MM.1S (cell line): ENCODE measurements around the gene CSF3R.
"Not testable (repeated sequence)": the region's sequence is repeated elsewhere in the genome, so short reads cannot be mapped to it uniquely, and the experiment has no call there.

Source experiments
- DNase-seq: peaks from one replicate; pipeline ENCODE4 v3.0.0-alpha.2; 2015
- H2AFZ ChIP-seq: fragments of 300-600 bp; sonication (generic); 2 replicates; pipeline ENCODE4 v1.6.0; 2016; ENCODE audit warnings: antibody characterized with exemption, low read length
- H3F3A ChIP-seq: fragments of 300-600 bp; sonication (generic); 2 replicates; pipeline ENCODE4 v1.6.1; 2016; ENCODE audit warnings: mild to moderate bottlenecking, antibody characterized with exemption, low read length, moderate library complexity, mixed read lengths; ENCODE audit not compliant: insufficient read depth
- H3K27ac ChIP-seq: fragments of 300-600 bp; sonication (generic); 2 replicates; pipeline ENCODE4 v1.5.1; 2016; ENCODE audit warnings: mild to moderate bottlenecking, low read length
- H3K27me3 ChIP-seq: fragments of 300-600 bp; sonication (generic); replicated peaks from 2 replicates; pipeline ENCODE4 v1.6.0; 2016; ENCODE audit warnings: low read length; ENCODE audit not compliant: insufficient read depth
- H3K36me3 ChIP-seq: fragments of 300-600 bp; sonication (generic); replicated peaks from 2 replicates; pipeline ENCODE4 v1.6.1; 2016; ENCODE audit warnings: mild to moderate bottlenecking, low read length, mixed read lengths; ENCODE audit not compliant: insufficient read depth
- H3K4me1 ChIP-seq: fragments of 300-600 bp; sonication (generic); 2 replicates; pipeline ENCODE4 v1.6.1; 2016; ENCODE audit warnings: low read length, mixed read lengths
- H3K4me2 ChIP-seq: fragments of 300-600 bp; sonication (generic); 2 replicates; pipeline ENCODE4 v1.6.0; 2016; ENCODE audit warnings: low read depth, low read length
- H3K4me3 ChIP-seq: fragments of 300-600 bp; sonication (generic); 2 replicates; pipeline ENCODE4 v1.5.1; 2016; ENCODE audit warnings: low read length, mixed read lengths
- H3K79me2 ChIP-seq: fragments of 300-600 bp; sonication (generic); 2 replicates; pipeline ENCODE4 v1.6.1; 2016; ENCODE audit warnings: mixed run types, low read length, mixed read lengths
- H3K9ac ChIP-seq: fragments of 300-600 bp; sonication (generic); 2 replicates; pipeline ENCODE4 v1.6.1; 2016; ENCODE audit warnings: low read length, mixed read lengths
- H3K9me2 ChIP-seq: fragments of 300-600 bp; sonication (generic); replicated peaks from 2 replicates; pipeline ENCODE4 v1.6.1; 2016; ENCODE audit warnings: mild to moderate bottlenecking, low read length, mixed read lengths; ENCODE audit not compliant: insufficient read depth
- H3K9me3 ChIP-seq: fragments of 300-600 bp; sonication (generic); replicated peaks from 2 replicates; pipeline ENCODE4 v1.6.1; 2016; ENCODE audit warnings: mild to moderate bottlenecking, low read length, mixed read lengths; ENCODE audit not compliant: insufficient read depth
- H4K20me1 ChIP-seq: fragments of 300-600 bp; sonication (generic); 2 replicates; pipeline ENCODE4 v1.6.1; 2016; ENCODE audit warnings: mild to moderate bottlenecking, low read length, moderate library complexity, mixed read lengths; ENCODE audit not compliant: insufficient read depth
- EZH2 ChIP-seq: fragments of 300-600 bp; sonication (generic); optimal IDR thresholded peaks from 2 replicates; pipeline ENCODE3; 2017; ENCODE audit warnings: low read depth, mild to moderate bottlenecking, antibody characterized with exemption, low read length, mixed read lengths
- EZH2phosphoT487 ChIP-seq: fragments of 300-600 bp; sonication (generic); IDR thresholded peaks from 2 replicates; pipeline ENCODE4 v1.6.1; 2018; ENCODE audit warnings: antibody characterized with exemption, low read length
- TF ChIP-seq, protein P1 (sequence below): fragments of 300-600 bp; sonication (generic); IDR thresholded peaks from 2 replicates; pipeline ENCODE4 v1.5.1; 2016; ENCODE audit warnings: antibody characterized with exemption, low read length, mixed read lengths

CSF3R gene

DNA sequence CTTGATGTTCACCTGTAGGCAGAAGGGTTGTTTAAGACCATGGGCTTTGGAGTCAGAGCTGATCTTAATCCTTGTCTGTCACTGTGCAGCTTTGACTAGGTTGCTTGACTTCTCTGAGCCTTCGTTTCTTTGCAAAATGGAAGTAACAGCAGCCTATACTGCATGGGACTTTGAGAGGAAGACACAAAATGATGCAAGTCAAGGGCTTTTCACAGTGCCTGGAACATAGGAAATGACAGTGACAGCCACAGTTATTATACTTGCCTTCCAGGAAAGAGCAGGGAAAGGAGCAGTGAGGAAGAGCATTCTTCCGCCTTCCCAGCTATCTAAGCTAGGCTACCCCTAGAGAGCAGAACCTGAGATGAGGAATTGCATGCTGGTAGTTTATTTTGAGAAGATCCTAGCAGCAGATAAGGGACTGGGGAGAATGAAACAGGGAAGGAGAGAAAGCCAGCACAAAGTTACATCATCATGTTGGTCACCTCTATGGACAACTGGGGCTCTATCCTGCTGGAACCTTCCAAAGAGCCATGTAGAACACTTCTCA is 3.1 kb downstream of the CSF3R start:
- DNase-seq: no peak
- TF ChIP-seq EZH2: no peak
- Histone ChIP-seq H3K36me3 (no peaks in the 10 kb centered on the region), H3K9ac (no peak overlapping the region), H3K9me2 (no peaks in the 10 kb centered on the region), H3K4me1 (peaks cover 3% of the 10 kb centered on the region), H3K9me3 (no peaks in the 10 kb centered on the region), H3K27me3 (no peaks in the 10 kb centered on the region; the same call in 1 of the 2 replicates), H2AFZ (no peak overlapping the region), H3F3A (peaks cover 2% of the 10 kb centered on the region; the same call in 1 of the 2 replicates), H3K4me2 (no peak overlapping the region), H4K20me1 (no peaks in the 10 kb centered on the region), H3K27ac (no peak overlapping the region), H3K4me3 (no peak overlapping the region), H3K79me2 (no peaks in the 10 kb centered on the region)

DNA sequence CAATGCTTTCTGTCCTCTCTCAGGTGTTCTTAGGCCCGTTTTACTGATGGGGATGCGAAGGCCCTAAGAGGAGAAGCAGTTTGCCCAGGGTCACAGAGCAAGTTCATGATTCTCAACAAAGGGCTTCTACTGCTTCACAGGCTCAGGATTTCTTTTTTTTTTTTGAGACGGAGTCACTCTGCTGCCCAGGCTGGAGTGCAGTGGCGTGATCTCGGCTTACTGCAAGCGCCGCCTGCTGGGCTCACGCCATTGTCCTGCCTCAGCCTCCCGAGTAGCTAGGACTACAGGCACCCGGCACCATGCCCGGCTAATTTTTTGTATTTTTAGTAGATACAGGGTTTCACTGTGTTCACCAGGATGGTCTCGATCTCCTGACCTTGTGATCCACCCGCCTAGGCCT is 5.1 kb downstream of the CSF3R start:
- not testable (repeated sequence) for H3K4me3 ChIP-seq, H3K9me2 ChIP-seq, H3K4me2 ChIP-seq, H4K20me1 ChIP-seq, H3K79me2 ChIP-seq, H2AFZ ChIP-seq, H3K36me3 ChIP-seq, H3K9me3 ChIP-seq, H3F3A ChIP-seq, H3K9ac ChIP-seq, H3K27me3 ChIP-seq, H3K27ac ChIP-seq, DNase-seq
- H3K4me1 ChIP-seq: peaks cover 13% of the 10 kb centered on the region

DNA sequence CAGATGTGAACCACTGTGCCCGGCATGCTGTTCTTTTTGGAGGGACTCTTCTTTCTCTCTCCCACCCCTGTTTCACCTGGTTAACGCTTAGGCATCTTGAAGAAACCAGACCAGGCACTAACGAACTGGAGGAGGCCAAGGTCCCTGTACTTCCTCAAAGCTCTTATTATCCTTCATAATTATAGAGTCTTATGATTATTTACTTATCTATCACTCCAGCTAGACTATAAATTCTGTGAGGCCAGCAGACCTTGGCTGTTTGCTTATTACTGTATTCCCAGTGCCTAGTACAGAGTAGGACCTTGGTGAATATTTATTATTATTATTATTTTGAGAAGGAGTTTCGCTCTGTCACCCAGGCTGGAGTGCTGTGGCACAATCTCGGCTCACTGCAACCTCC is 5.8 kb downstream of the CSF3R start:
- Histone ChIP-seq H3K9me2 (no peaks in the 10 kb centered on the region), H3K4me1 (peaks cover 13% of the 10 kb centered on the region), H3K4me3 (no peak overlapping the region), H3F3A (peaks cover 4% of the 10 kb centered on the region; the same call in 1 of the 2 replicates), H3K9me3 (no peaks in the 10 kb centered on the region), H3K27ac (no peak overlapping the region), H2AFZ (no peak overlapping the region), H3K27me3 (no peaks in the 10 kb centered on the region; the same call in 1 of the 2 replicates), H3K4me2 (no peak overlapping the region), H4K20me1 (no peaks in the 10 kb centered on the region), H3K9ac (no peak overlapping the region), H3K79me2 (no peaks in the 10 kb centered on the region), H3K36me3 (no peaks in the 10 kb centered on the region)
- TF ChIP-seq EZH2phosphoT487: no peak
- TF ChIP-seq, protein P1, sequence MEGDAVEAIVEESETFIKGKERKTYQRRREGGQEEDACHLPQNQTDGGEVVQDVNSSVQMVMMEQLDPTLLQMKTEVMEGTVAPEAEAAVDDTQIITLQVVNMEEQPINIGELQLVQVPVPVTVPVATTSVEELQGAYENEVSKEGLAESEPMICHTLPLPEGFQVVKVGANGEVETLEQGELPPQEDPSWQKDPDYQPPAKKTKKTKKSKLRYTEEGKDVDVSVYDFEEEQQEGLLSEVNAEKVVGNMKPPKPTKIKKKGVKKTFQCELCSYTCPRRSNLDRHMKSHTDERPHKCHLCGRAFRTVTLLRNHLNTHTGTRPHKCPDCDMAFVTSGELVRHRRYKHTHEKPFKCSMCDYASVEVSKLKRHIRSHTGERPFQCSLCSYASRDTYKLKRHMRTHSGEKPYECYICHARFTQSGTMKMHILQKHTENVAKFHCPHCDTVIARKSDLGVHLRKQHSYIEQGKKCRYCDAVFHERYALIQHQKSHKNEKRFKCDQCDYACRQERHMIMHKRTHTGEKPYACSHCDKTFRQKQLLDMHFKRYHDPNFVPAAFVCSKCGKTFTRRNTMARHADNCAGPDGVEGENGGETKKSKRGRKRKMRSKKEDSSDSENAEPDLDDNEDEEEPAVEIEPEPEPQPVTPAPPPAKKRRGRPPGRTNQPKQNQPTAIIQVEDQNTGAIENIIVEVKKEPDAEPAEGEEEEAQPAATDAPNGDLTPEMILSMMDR: no peak
- no peak for DNase-seq

DNA sequence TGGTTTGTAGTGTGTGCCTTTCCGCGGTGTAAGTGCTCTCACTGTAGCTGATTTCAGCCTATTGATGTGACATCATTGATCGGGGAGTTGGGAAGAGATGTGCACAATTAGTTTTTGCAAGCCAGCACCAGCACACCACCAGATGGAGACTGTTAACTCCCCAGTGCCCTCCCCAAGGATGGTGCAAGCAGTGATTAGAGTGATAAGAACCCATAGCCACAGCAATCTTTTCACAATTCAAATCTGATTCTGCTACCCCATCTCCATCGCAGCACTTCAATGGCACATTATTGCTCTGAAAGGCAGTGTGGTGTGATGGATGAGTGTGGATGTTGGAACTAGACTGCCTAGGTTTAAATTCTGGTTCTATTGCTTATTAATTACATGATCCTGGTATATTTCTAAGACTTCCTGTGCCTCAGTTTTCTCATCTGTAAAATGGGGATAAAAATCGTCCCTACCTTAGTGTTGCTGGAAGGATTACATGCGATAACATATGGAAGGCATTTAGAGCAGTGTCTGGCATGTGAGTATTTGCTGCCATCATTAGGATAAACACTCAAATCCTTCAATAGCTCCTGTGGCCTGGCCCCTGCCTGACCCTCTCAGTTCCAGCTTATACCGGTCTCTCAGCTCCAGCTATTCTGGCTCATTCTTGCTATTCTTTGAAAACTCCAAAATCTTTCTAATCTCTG is 6.7 kb downstream of the CSF3R start:
- Histone ChIP-seq H3K4me3 (no peak overlapping the region), H2AFZ (no peak overlapping the region), H3K79me2 (no peaks in the 10 kb centered on the region), H4K20me1 (no peaks in the 10 kb centered on the region), H3K9me3 (no peaks in the 10 kb centered on the region), H3K36me3 (no peaks in the 10 kb centered on the region), H3K27ac (no peak overlapping the region), H3K9ac (no peak overlapping the region), H3K27me3 (no peaks in the 10 kb centered on the region; the same call in 1 of the 2 replicates), H3F3A (peaks cover 4% of the 10 kb centered on the region; the same call in 1 of the 2 replicates), H3K4me2 (no peak overlapping the region), H3K4me1 (peaks cover 13% of the 10 kb centered on the region), H3K9me2 (no peaks in the 10 kb centered on the region)
- TF ChIP-seq, protein P1: no peak
- TF ChIP-seq EZH2phosphoT487: no peak
- no peak for TF ChIP-seq EZH2
- DNase-seq: no peak
